Placental pericyte (primary cell): ENCODE results near the gene FOXB2. TPM values are rescaled to one million over a fixed set of nuclear protein-coding genes. Genes with fewer than 3 reads are reported as not detected.

Source experiments
- small RNA-seq: library from RNA; depleted of rRNA; stranded (forward); fragments of <200 nt; gene quantifications from one replicate; pipeline ENCODE3, GENCODE V24; 2012; ENCODE audit warnings: low replicate concordance
- total RNA-seq: library from RNA; depleted of rRNA; stranded (reverse); fragments of >200 nt; gene quantifications from 2 replicates; pipeline ENCODE4 v1.2.3, GENCODE V29; 2012

FOXB2 gene
- not detected in 2 replicates for total RNA-seq

GRCh38 chr9:77019236-77019925 is at the start of gene FOXB2:
Gene FOXB2, plus strand, starts transcription at chr9:77019655. Its CDS starts 0 bp downstream, at chr9:77019655.

Small RNAs within 50 kb of the gene (small RNA-seq; reads per million reads assigned to genes)
- not detected for gene ATP5MFP3

Other genes starting within 250 kb of the FOXB2 start
- 0.72 and 1.1 TPM in 2 replicates for gene PRUNE2, start 113.5 kb upstream of the FOXB2 start, total RNA-seq
- 24.1 and 38.2 TPM in 2 replicates for gene VPS13A, start 157.9 kb downstream of the FOXB2 start, total RNA-seq